ENCODE data around the gene TRAK1. TPM values are rescaled to one million over a fixed set of nuclear protein-coding genes. Genes with fewer than 3 reads are reported as not detected.

Gene TRAK1
- total RNA-seq, 1 experiment from 2014 or later: 46.8 TPM

DNA sequence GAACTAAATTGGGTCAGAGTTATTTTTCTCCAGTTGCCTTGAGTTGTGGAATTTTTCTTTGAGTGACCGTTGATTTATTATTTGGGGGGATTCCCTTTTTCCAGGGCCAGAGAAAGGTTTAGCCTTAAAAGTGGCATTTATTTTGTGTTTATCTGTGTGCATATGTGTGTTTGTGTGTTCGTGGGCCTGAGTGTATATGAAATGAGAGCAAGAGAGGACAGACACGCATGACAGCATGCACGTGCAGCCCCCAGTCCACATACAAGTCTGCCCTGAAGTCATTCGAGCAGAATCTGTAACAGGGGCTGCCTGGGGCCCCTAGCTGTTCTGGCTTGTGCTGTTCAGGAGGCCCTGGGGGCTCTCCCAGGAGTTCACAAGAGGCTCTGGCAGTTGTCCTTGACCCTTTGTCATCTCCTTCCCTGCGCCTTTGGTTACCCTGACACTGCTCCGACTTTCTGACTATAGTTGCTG, 18.3 kb upstream of the TRAK1 start:
- Histone ChIP-seq H3F3A (ENCODE audit: insufficient read depth, low read depth) (no peaks in the 10 kb centered on the region), H3K4me1 (replicated peaks; ENCODE audit: insufficient read depth) (no peaks in the 10 kb centered on the region), H3K36me3 (ENCODE audit: low read depth) (no peaks in the 10 kb centered on the region), H3K4me3 (no peak overlapping the region), H3K4me2 (no peak overlapping the region), H2AFZ (no peak overlapping the region), H4K20me1 (ENCODE audit: insufficient read depth) (no peaks in the 10 kb centered on the region), H3K27me3 (ENCODE audit: insufficient read depth, low read depth) (no peaks in the 10 kb centered on the region), H3K9me3 (ENCODE audit: insufficient read depth, low read depth) (no peaks in the 10 kb centered on the region), H3K27ac (no peak overlapping the region), H3K79me2 (ENCODE audit: low read depth) (0 out of 2 replicates have a peak, but pooled peaks cover 2% of the 10 kb centered on the region), H3K9me2 (ENCODE audit: insufficient read depth) (no peaks in the 10 kb centered on the region)
- intact Hi-C loops (cut with micrococcal nuclease; ENCODE audit: unreplicated experiment): no loop called here
- TF ChIP-seq EZH2 (IDR thresholded peaks at IDR 0.05; ENCODE audit: low read depth): no peak
- TF ChIP-seq, protein P1, sequence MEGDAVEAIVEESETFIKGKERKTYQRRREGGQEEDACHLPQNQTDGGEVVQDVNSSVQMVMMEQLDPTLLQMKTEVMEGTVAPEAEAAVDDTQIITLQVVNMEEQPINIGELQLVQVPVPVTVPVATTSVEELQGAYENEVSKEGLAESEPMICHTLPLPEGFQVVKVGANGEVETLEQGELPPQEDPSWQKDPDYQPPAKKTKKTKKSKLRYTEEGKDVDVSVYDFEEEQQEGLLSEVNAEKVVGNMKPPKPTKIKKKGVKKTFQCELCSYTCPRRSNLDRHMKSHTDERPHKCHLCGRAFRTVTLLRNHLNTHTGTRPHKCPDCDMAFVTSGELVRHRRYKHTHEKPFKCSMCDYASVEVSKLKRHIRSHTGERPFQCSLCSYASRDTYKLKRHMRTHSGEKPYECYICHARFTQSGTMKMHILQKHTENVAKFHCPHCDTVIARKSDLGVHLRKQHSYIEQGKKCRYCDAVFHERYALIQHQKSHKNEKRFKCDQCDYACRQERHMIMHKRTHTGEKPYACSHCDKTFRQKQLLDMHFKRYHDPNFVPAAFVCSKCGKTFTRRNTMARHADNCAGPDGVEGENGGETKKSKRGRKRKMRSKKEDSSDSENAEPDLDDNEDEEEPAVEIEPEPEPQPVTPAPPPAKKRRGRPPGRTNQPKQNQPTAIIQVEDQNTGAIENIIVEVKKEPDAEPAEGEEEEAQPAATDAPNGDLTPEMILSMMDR (conservative IDR thresholded peaks at IDR 0.05): no peak
- DNase-seq: no peak
- ChIA-PET POLR2A (ENCODE audit: unreplicated experiment) (no interaction called here), CTCF (no interaction called here)
- BruUV-seq (replicated peaks): no TSS peak

DNA sequence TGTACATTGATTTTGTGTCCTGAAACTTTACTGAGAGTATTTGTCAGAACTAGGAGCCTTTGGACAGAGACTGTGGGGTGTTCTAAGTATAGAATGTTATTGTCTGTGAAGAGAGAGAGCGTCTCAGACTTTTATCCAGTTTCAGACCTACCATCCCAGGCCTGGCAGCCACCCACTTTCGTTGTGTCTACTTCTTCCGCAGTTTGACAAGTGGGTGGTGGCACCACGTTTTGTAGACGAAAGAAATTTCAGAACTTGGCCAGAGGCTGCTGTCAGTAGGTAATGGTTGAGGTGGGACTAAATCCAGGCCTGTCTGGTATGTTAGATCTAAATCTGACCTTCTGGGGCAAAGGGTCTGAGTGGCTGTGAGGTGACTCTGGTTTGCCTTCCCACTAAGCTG, 13.4 kb upstream of the TRAK1 start:
- BruUV-seq (replicated peaks): no TSS peak
- H3K27me3 ChIP-seq (ENCODE audit: insufficient read depth, low read depth): no peaks in the 10 kb centered on the region
- ChIA-PET POLR2A (ENCODE audit: unreplicated experiment) (no interaction called here), CTCF (no interaction called here)
- no peaks in the 10 kb centered on the region for H3K9me2 ChIP-seq (ENCODE audit: insufficient read depth)
- no peak for DNase-seq
- H3K4me2 ChIP-seq: no peak overlapping the region
- no peaks in the 10 kb centered on the region for H4K20me1 ChIP-seq (ENCODE audit: insufficient read depth)
- H3K4me3 ChIP-seq: no peak overlapping the region
- H3F3A ChIP-seq (ENCODE audit: insufficient read depth, low read depth): peaks cover 34% of the 10 kb centered on the region
- TF ChIP-seq, protein P1 (conservative IDR thresholded peaks at IDR 0.05): no peak
- intact Hi-C loops (cut with micrococcal nuclease; ENCODE audit: unreplicated experiment): no loop called here
- H3K27ac ChIP-seq: no peak overlapping the region
- no peaks in the 10 kb centered on the region for H3K9me3 ChIP-seq (ENCODE audit: insufficient read depth, low read depth)
- no peaks in the 10 kb centered on the region for H3K36me3 ChIP-seq (ENCODE audit: low read depth)
- peaks cover 36% of the 10 kb centered on the region for H3K4me1 ChIP-seq (replicated peaks; ENCODE audit: insufficient read depth)
- H2AFZ ChIP-seq: no peak overlapping the region
- peaks cover 10% of the 10 kb centered on the region; the same call in 1 of the 2 replicates for H3K79me2 ChIP-seq (ENCODE audit: low read depth)

DNA sequence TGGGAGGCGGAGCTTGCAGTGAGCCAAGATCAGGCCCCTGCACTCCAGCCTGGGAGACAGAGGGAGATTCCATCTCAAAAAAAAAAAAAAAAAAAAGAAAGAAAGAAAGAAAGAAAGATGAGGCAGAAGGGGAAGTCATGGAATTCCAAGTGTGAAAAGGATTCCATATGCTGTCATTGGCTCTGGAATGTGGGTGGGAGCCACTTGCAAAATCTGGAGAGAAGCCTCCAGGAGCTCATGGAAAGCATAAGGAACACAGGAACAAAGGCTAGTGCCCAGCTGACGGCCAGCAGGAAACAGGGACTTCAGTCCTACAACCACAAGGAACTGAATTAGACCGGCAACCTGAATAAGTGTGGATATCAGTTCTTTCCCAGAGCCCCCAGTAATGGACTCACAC, 12.5 kb upstream of the TRAK1 start:
- H3K27me3 ChIP-seq (ENCODE audit: insufficient read depth, low read depth): no peaks in the 10 kb centered on the region
- BruUV-seq (replicated peaks): no TSS peak
- H3K79me2 ChIP-seq (ENCODE audit: low read depth): peaks cover 10% of the 10 kb centered on the region; the same call in 1 of the 2 replicates

More for the DNA sequence above, 12.5 kb upstream of the TRAK1 start:
- H3F3A ChIP-seq (ENCODE audit: insufficient read depth, low read depth): peaks cover 34% of the 10 kb centered on the region
- ChIA-PET CTCF (no interaction called here), POLR2A (ENCODE audit: unreplicated experiment) (no interaction called here)
- no peaks in the 10 kb centered on the region for H3K9me2 ChIP-seq (ENCODE audit: insufficient read depth)
- H3K9me3 ChIP-seq (ENCODE audit: insufficient read depth, low read depth): no peaks in the 10 kb centered on the region
- H4K20me1 ChIP-seq (ENCODE audit: insufficient read depth): no peaks in the 10 kb centered on the region
- intact Hi-C loops (cut with micrococcal nuclease; ENCODE audit: unreplicated experiment): no loop called here
- TF ChIP-seq, protein P1 (conservative IDR thresholded peaks at IDR 0.05): no peak
- no peak overlapping the region; the same call in 1 of the 2 replicates for H3K4me2 ChIP-seq
- H3K27ac ChIP-seq: peak overlapping the region; percentile 87; the same call in 1 of the 2 replicates
- H3K36me3 ChIP-seq (ENCODE audit: low read depth): no peaks in the 10 kb centered on the region
- H3K4me1 ChIP-seq (replicated peaks; ENCODE audit: insufficient read depth): peaks cover 36% of the 10 kb centered on the region
- DNase-seq: no peak
- H3K4me3 ChIP-seq: no peak overlapping the region
- H2AFZ ChIP-seq: no peak overlapping the region
